ENCODE data around the gene MTCL1.

- TF ChIP-seq CTCF (IDR thresholded peaks at IDR 0.05; ENCODE audit: low read length) (no peak), EZH2 (IDR thresholded peaks at IDR 0.05; ENCODE audit: borderline replicate concordance, low read length) (no peak)
Measured at GRCh38 chr18:8856769-8857393, 151.5 kb downstream of the MTCL1 start.
